HFF-Myc (cell line): ENCODE measurements around the gene CLEC4F.

ENCODE experiments used
- DNase-seq: peaks from one replicate; pipeline ENCODE4 v3.0.0-alpha.2; 2011; ENCODE audit warnings: low read depth; ENCODE audit errors: extremely low read depth
- H3K4me3 ChIP-seq: replicated peaks from 2 replicates; pipeline ENCODE4 v1.5.1; 2011; ENCODE audit warnings: low read depth, mild to moderate bottlenecking, control low read depth, low read length
- TF ChIP-seq, protein P1 (sequence below): IDR thresholded peaks from 2 replicates; pipeline ENCODE4 v1.5.1; 2012; ENCODE audit warnings: mild to moderate bottlenecking, low read depth, low read length, control low read depth; ENCODE audit errors: missing control alignments

Gene CLEC4F

GRCh38 chr2:70769450-70769849, 50.9 kb downstream of the CLEC4F start:
- TF ChIP-seq, protein P1, sequence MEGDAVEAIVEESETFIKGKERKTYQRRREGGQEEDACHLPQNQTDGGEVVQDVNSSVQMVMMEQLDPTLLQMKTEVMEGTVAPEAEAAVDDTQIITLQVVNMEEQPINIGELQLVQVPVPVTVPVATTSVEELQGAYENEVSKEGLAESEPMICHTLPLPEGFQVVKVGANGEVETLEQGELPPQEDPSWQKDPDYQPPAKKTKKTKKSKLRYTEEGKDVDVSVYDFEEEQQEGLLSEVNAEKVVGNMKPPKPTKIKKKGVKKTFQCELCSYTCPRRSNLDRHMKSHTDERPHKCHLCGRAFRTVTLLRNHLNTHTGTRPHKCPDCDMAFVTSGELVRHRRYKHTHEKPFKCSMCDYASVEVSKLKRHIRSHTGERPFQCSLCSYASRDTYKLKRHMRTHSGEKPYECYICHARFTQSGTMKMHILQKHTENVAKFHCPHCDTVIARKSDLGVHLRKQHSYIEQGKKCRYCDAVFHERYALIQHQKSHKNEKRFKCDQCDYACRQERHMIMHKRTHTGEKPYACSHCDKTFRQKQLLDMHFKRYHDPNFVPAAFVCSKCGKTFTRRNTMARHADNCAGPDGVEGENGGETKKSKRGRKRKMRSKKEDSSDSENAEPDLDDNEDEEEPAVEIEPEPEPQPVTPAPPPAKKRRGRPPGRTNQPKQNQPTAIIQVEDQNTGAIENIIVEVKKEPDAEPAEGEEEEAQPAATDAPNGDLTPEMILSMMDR, result no peak
- no peak overlapping the region for H3K4me3 ChIP-seq
- DNase-seq, result no peak

DNA sequence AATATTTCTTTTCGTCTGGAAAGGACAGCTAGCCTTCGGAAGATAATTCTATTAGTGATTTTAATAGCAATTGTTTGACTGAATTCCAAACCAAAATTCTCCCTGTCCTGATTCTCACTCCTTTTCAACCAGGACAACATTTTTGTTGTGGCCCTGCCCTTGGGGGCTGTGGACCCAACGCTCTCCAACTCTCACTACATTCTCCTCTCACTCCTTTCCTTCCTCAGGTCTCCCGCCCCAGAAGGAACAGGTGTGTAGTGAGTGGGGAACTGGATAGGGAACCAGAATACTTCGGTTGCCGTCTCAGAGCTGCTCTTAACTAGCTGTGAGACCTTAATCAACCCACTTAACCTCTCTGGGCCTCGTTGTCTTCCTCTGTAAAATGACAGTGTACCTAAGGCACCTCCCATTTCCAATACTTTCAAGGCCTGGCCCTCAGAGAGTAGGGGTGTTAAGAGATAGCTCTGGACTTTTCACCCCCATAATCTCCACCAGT, 51.8 kb downstream of the CLEC4F start:
- H3K4me3 ChIP-seq, result no peak overlapping the region
- DNase-seq, result no peak

GRCh38 chr2:70767699-70768589, 52.5 kb downstream of the CLEC4F start, which contains the start of gene ADD2:
ADD2 (minus strand) TSS chr2:70768200; CDS start chr2:70706408, 61,792 bp downstream.
- H3K4me3 ChIP-seq, result 0 out of 2 replicates have a peak within 1 kb of the TSS, but pooled peaks have one; percentile 11
- TF ChIP-seq, protein P1, result peak; percentile 6
- no peak for DNase-seq

More for the DNA sequence above, 51.8 kb downstream of the CLEC4F start:
- TF ChIP-seq, protein P1, result no peak

DNA sequence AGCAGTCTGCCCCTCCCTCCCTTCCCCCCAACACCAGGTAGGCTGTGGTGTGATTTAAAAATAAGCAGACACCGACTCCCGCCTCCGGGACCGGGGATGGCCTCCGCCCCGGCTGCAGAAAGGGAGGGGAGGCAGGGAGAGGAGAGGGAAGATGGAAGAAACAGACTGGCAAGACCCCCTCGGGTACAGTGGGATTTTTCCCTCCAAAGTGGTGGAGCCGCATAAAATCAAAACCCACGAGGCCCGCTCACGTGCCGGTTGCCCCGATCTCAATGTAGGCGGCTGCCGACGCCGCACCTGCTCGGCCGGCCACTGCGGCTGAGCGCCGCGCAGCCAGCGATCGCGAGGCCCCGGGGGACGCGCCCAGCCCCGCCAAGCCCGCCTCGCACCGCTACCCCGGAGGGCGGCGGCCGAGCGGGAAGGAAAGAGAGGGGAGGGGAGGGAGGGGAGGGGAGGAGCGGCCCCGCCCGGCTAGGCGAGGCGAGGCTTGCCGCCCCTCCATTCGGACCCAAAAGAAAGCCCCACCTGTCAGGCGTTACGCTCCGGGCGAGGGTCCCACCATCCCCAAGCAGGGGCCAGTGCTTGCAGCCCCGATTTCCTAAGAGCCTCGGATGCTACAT, 53.2 kb downstream of the CLEC4F start:
- no peak overlapping the region for H3K4me3 ChIP-seq
- TF ChIP-seq, protein P1, result no peak
- no peak for DNase-seq

DNA sequence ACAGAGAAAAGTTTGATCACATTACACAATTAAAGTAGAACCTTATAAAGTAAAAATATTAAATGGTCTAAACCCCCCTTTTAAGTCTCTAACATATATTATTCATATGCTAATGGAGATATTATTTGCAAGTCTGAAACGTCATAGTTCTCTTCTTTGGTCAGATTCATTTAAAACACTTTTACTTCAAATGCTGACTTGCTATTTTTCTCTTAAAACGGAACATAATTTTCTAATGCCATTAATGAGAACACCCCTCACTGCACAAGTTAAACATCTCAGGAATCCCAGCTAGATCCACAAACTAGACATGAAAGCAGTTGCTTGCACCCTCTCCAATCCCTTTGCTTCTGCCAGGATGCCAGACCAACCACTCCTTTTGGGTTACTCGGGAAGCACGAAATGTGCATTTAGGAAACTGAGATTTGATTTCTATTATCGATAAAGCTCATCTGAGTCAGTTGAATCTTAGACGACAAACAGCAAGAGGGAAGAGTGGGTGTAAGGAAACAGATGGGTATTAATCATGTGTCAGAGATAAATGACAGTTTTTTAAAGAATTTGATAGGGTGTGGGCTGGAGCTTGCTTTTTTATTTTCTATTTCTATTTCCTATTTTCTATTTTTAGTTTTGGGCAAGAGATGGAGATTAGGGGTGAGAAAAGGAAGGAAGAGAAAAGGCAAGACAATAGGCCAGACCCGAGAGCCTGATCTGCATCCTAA, 53.9 kb downstream of the CLEC4F start:
- TF ChIP-seq, protein P1, result no peak
- H3K4me3 ChIP-seq, result no peak overlapping the region
- DNase-seq, result no peak

DNA sequence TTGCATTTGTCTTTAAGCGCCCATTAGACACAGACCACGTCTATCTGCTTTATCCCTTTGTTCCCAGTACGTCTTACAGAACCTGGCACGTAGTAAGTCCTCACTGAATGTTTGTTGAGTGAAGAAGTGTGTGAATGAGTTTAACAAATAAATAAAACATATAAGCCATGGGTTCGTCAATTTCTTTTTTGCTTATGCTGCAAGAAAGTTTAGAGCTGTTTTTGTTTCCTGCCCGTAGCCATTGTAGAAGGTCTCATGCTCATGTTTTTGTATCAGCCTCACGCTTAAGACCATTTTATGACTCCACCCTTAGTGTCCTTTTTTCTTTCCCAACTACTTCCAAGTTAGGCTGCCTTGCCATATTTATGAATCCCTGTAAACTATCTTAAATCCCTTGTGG, 54.9 kb downstream of the CLEC4F start:
- TF ChIP-seq, protein P1, result no peak
- DNase-seq, result no peak

More for the DNA sequence above, 54.9 kb downstream of the CLEC4F start:
- no peak overlapping the region for H3K4me3 ChIP-seq
